ENCODE results near the gene ID3. TPM values are rescaled to one million over a fixed set of nuclear protein-coding genes. Genes with fewer than 3 reads are reported as not detected.

The ID3 gene
- total and polyA plus RNA-seq, 2 of the 8 experiments (the other 6 are each of a cell fraction or from before 2014, with no cell fraction given), result 240 to 304 TPM

DNA sequence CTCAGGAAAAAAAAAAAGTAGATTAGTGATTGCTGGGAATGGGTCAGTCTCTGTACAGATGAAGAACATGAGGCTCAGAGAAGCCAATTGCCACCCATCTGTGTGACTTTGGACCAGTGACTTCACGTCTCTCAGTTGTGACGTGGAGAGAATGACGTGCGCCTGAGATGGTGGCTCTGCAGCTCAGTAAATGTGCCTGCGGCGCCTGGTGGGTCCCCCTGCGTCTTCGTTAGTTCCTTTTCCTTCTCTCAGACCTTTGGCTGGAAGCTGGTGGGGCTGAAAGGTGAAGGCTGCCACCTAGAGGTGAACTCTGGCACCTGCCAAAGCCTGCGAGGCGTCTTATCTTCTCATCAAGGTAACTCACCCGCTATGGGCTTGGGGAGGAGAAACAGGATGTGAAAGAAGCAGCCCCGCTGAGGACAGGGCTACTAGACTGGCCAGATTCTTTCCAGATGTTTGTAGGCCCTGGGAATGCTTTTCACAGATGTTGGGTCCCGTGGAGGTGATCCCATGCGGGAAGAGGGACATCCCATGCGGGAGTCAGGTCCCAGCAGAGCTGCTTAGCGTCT is 19.5 kb downstream of the ID3 start:
- Histone ChIP-seq H2AFZ (ENCODE audit: low read length) (peak overlapping the region; percentile 73; the same call in 1 of the 2 replicates), H3K4me2 (ENCODE audit: insufficient read depth in 1 of 2, low read depth in 2 of 2, low read length in 2 of 2) (peak overlapping the region in 1 of 2 experiments; percentile 26; a peak in 3 of 4 replicates), H3K23ac (ENCODE audit: insufficient read length) (no peak overlapping the region), H4K8ac (ENCODE audit: extremely low read depth, insufficient read depth, low read length) (no peak overlapping the region), H3K27me3 (replicated peaks in 1 of 4; ENCODE audit: control insufficient read depth in 3 of 4, extremely low read depth in 1 of 4, insufficient read depth in 3 of 4, low read length in 3 of 4) (no peaks in the 10 kb centered on the region), H2BK12ac (ENCODE audit: low read depth, low read length) (no peak overlapping the region), H2BK15ac (ENCODE audit: low read length) (no peak overlapping the region), H2BK20ac (ENCODE audit: low read length) (no peak overlapping the region), H3K79me1 (ENCODE audit: low read depth, low read length) (no peaks in the 10 kb centered on the region), H3K9me3 (ENCODE audit: insufficient read depth in 2 of 2, low read depth in 1 of 2, low read length in 1 of 2) (no peaks in the 10 kb centered on the region), H3K36me3 (ENCODE audit: control insufficient read depth in 2 of 4, insufficient read depth in 4 of 4, low read length in 3 of 4) (no peaks in the 10 kb centered on the region), H2BK120ac (replicated peaks; ENCODE audit: low read depth, low read length) (no peak overlapping the region), H3K4ac (replicated peaks; ENCODE audit: insufficient read length, low read depth, low read length) (no peak overlapping the region), H3K14ac (ENCODE audit: insufficient read length) (no peak overlapping the region), H3K23me2 (ENCODE audit: low read depth, low read length) (peaks cover 2% of the 10 kb centered on the region; the same call in 1 of the 2 replicates), H4K20me1 (replicated peaks in 1 of 2; ENCODE audit: control insufficient read depth in 1 of 2, insufficient read depth in 2 of 2, low read length in 2 of 2) (no peaks in the 10 kb centered on the region), H3K56ac (replicated peaks; ENCODE audit: insufficient read length, low read depth, low read length) (no peak overlapping the region), H4K5ac (ENCODE audit: insufficient read length, low read depth, low read length) (no peak overlapping the region), H3K9ac (replicated peaks in 1 of 4; ENCODE audit: extremely low read depth in 1 of 4, low read depth in 3 of 4, low read length in 3 of 4) (no peak overlapping the region), H3K4me3 (ENCODE audit: extremely low read depth in 1 of 4, insufficient read depth in 2 of 4, low read depth in 3 of 4, low read length in 4 of 4) (no peak overlapping the region), H3K18ac (ENCODE audit: extremely low read depth, low read length) (0 out of 2 replicates have a peak overlapping the region, but pooled peaks have one; percentile 32), H3K4me1 (replicated peaks in 1 of 4; ENCODE audit: control insufficient read depth in 3 of 4, insufficient read depth in 4 of 4, low read length in 3 of 4) (peaks cover 0 to under 1% (median 0%) of the 10 kb centered on the region in 4 experiments; a peak in 2 of 7 replicates), H2BK5ac (ENCODE audit: low read depth, low read length) (no peak overlapping the region), H4K91ac (replicated peaks; ENCODE audit: insufficient read length, low read length) (peak overlapping the region; percentile 61), H3K79me2 (ENCODE audit: control insufficient read depth in 1 of 2, insufficient read depth in 2 of 2, low read length in 2 of 2) (no peaks in the 10 kb centered on the region), H2AK5ac (ENCODE audit: low read depth, low read length) (no peak overlapping the region), H3K27ac (ENCODE audit: low read depth, low read length) (no peak overlapping the region)
- 16% methylated on average over 15 of the region's 16 CpGs; no CpG with 5 or more reads in 1 of the 2 experiments for WGBS, 2 experiments (ENCODE audit: extremely low coverage in 1 of 2, insufficient coverage in 1 of 2, insufficient read length in 1 of 2, insufficient replicate concordance in 2 of 2, low coverage in 1 of 2, low lambda C conversion rate in 2 of 2, missing lambda C conversion rate in 1 of 2)
- ChIA-PET POLR2A (ENCODE audit: partially characterized antibody) (interaction anchor here (0.6 to 1.1 kb wide), 5 partner anchors 9 to 158 kb away, joined by 3 to 4 read pairs (median 3); partner anchors contain the start of genes E2F2 and ID3), CTCF (ENCODE audit: partially characterized antibody) (interaction anchor here (0.6 to 21.9 kb wide), 27 partner anchors 9 to 182 kb away, joined by 3 to 706 read pairs (median 4); partner anchors contain the start of genes ASAP3, E2F2 and ID3)
- FAIRE-seq (no peak), DNase-seq (ENCODE audit: low read depth in 1 of 2, low spot score in 2 of 2) (peak; percentile 95 to 98)
- TF ChIP-seq SP1 (IDR thresholded peaks at IDR 0.05; ENCODE audit: low read depth, low read length), result 0 out of 2 replicates have a peak, but pooled peaks have one; percentile 32
- TF ChIP-seq, protein P1, sequence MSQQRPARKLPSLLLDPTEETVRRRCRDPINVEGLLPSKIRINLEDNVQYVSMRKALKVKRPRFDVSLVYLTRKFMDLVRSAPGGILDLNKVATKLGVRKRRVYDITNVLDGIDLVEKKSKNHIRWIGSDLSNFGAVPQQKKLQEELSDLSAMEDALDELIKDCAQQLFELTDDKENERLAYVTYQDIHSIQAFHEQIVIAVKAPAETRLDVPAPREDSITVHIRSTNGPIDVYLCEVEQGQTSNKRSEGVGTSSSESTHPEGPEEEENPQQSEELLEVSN (IDR thresholded peaks at IDR 0.05), result no peak
- peak; percentile 50; the same call in 1 of the 2 replicates for TF ChIP-seq SRF (IDR thresholded peaks at IDR 0.05; ENCODE audit: low read depth, low read length)
- no peak for TF ChIP-seq JUN (IDR thresholded peaks at IDR 0.05; ENCODE audit: low read depth, low read length)
- no peak for TF ChIP-seq CBX5 (IDR thresholded peaks at IDR 0.05; ENCODE audit: low read depth, low read length)
- no peak for TF ChIP-seq POLR2A (IDR thresholded peaks at IDR 0.05; ENCODE audit: control extremely low read depth in 1 of 2, low read depth in 2 of 2, low read length in 2 of 2)
- no peak for TF ChIP-seq SAP30 (IDR thresholded peaks at IDR 0.05; ENCODE audit: insufficient read depth, insufficient replicate concordance, low read length)
- TF ChIP-seq TEAD4 (IDR thresholded peaks at IDR 0.05; ENCODE audit: low read depth, low read length), result no peak
- TF ChIP-seq RXRA (IDR thresholded peaks at IDR 0.05; ENCODE audit: insufficient read depth, low read depth, low read length), result no peak
- TF ChIP-seq TAF1 (IDR thresholded peaks at IDR 0.05; ENCODE audit: low read depth, low read length), result peak; percentile 30; the same call in 1 of the 2 replicates
- TF ChIP-seq CHD1 (IDR thresholded peaks at IDR 0.05; ENCODE audit: low read depth, low read length), result no peak
- TF ChIP-seq SUZ12 (IDR thresholded peaks at IDR 0.05; ENCODE audit: low read length), result no peak
- no peak for TF ChIP-seq CBX8 (IDR thresholded peaks at IDR 0.05; ENCODE audit: borderline replicate concordance, low read depth, low read length)

All from H1 (cell line).